VCaP (cell line): ENCODE results near the gene DENND4A.
"Not testable (repeated sequence)": the region's sequence is repeated elsewhere in the genome, so short reads cannot be mapped to it uniquely, and the experiment has no call there.

Experiments used
- H3K27ac ChIP-seq: fragments of 450-650 bp; 2 replicates; pipeline ENCODE4 v1.5.1; 2017
- TF ChIP-seq, protein P1 (sequence below): fragments of 450-650 bp; conservative IDR thresholded peaks from 2 replicates; pipeline ENCODE4 v1.5.1; 2017; ENCODE audit warnings: mild to moderate bottlenecking, moderate library complexity

Gene DENND4A

DNA sequence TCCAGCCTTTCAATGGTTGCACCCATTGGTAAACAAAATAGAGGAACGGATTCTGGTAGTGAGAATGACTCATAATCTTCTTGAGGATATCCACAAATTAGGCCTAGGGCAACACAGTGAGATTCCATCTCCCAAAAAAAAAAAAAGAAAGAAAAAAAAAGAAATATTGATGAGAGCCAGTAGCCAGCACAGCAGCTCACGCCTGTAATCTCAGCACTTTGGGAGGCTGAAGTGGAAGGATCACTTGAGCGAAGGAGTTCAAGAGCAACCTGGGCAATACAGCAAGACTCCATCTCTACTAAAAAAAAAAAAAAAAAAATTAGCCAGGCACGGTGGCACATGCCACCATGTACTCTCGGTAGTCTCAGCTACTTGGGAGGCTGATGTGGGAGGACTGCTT is 51.9 kb downstream of the DENND4A start:
- TF ChIP-seq, protein P1, sequence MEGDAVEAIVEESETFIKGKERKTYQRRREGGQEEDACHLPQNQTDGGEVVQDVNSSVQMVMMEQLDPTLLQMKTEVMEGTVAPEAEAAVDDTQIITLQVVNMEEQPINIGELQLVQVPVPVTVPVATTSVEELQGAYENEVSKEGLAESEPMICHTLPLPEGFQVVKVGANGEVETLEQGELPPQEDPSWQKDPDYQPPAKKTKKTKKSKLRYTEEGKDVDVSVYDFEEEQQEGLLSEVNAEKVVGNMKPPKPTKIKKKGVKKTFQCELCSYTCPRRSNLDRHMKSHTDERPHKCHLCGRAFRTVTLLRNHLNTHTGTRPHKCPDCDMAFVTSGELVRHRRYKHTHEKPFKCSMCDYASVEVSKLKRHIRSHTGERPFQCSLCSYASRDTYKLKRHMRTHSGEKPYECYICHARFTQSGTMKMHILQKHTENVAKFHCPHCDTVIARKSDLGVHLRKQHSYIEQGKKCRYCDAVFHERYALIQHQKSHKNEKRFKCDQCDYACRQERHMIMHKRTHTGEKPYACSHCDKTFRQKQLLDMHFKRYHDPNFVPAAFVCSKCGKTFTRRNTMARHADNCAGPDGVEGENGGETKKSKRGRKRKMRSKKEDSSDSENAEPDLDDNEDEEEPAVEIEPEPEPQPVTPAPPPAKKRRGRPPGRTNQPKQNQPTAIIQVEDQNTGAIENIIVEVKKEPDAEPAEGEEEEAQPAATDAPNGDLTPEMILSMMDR = no peak
- H3K27ac ChIP-seq = no peak overlapping the region

DNA sequence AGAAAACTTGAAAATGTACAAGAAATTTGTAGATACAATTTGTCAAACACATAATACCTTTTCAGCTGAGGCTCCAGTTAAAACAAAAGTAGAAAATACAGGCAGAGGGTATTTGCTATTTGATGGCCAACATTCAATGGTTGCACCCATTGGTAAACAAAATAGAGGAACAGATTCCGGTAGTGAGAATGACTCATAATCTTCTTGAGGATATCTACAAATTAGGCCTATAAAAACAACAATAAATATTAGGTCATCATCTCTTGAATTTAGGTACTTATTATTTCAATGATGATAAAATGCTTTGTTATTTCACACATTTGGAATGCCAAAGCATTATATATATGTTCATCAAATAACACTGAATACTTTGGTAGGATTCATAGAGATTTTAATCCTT is 53.4 kb downstream of the DENND4A start:
- TF ChIP-seq, protein P1 = no peak
- H3K27ac ChIP-seq = no peak overlapping the region

GRCh38 chr15:65733599-65733998 is 58.5 kb downstream of the DENND4A start:
- not testable (repeated sequence) for H3K27ac ChIP-seq

DNA sequence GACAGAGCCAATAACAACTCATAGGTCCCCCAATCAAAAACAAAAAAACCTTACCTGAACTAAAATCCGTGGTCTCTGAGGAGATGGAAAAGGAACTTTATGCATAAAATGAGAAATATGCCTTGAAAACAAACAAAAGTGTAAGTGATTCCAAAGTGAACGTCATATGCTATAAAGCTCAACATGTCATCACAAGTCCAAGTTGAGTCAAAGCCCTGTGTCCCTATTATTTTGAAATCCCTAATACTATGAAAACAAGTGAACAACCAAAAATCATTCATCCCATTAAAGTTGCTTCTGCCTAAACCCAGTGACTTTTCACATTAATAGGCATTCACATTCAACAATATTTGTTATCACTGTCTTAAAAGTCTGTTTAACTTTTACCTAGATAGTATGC is 59.4 kb downstream of the DENND4A start:
- H3K27ac ChIP-seq = no peak overlapping the region
- TF ChIP-seq, protein P1 = no peak

DNA sequence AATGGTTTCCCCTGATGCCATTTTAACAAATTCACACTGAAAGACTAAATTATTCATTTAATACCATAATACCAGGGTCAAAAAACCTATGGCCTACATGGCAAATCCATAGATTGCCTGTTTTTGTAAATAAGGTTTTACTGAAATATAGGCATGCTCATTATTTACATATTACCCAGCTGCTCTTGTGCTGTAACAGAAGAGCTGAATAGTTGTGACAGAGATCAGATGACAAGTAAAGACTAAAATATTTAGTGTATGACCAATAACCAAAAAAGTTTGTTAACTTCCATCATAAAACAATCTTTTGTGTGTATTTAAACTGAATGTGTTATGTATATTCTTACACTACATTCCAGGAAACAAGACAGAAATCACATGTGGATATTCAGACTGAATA is 60.2 kb downstream of the DENND4A start:
- H3K27ac ChIP-seq = no peak overlapping the region

DNA sequence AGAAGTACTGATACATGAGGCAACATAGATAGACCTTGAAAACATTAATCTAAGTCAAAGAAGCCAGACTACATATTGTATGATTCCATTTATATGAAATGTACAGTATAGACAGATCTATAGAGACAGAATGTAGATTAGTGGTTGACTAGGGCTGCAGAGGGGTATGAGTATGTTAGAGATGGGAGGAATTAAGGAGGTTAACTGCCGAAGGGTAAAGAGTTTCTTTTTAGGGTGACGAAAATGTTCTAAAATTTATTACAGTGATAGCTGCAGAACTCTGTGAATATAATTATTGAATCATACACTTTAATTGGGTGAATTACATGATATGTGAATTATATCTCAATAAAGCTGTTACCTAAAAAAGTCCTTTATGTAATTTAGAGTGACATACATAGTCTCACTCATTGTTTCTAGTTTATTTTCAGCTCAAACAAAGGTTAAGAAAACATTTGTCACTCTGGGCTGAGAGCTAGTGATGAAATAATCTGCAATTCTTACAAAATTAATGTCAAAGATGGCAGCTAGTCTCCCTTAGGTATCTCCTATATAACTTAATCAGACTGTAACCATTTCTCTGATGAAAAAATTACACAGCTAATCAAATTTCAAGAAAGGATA is 61.4 kb downstream of the DENND4A start:
- no peak overlapping the region for H3K27ac ChIP-seq
- TF ChIP-seq, protein P1 = no peak

More for the DNA sequence above, 60.2 kb downstream of the DENND4A start:
- TF ChIP-seq, protein P1 = no peak

DNA sequence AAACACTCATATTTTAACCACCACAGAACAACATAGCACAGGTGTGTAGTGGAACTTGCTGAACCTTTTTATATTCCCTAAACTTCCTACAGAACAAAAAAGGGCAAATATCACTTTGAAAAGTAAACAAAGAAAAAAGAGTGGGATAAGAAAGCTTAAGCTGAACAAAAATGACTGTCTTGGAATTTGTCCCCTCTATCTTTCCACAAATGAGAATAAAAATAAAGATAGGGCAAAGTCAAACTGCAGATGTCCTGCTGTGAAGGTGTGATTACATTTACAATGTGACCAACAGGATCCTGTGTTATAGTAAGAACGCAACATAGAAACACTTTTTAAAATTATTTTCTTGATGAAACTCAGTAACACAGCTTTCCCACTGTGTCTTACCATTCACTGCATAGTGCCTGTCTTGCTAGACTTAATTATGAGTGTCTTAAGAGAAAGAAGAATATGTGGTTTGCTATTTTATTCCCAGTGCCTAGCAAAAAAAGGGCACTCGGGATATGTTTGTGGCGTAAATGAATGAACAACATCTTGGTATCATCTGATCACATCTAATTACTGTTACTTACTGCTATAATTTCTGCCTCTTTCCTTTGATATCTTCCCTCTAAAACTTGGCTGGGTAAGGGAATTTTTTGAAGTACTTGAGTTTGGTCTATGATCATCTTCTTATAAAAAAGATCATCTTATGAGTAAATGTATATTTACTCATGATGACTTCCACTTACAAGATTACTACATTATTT is 67.5 kb downstream of the DENND4A start:
- H3K27ac ChIP-seq = no peak overlapping the region
- TF ChIP-seq, protein P1 = no peak

- TF ChIP-seq, protein P1 = no peak
- no peak overlapping the region for H3K27ac ChIP-seq
These were observed 68.2 kb downstream of the DENND4A start for GRCh38 chr15:65723876-65724275.
